KMS-11 (cell line): ENCODE data around the gene CFAP46.

ENCODE experiments used
- H2AFZ ChIP-seq: fragments of 200-600 bp; sonication (generic); 2 replicates; pipeline ENCODE4 v1.6.1; 2016; ENCODE audit warnings: antibody characterized with exemption, mixed run types, low read depth
- H3K27ac ChIP-seq: fragments of 200-600 bp; sonication (generic); 2 replicates; pipeline ENCODE4 v1.6.1; 2016; ENCODE audit warnings: mild to moderate bottlenecking, mixed run types
- H3K27me3 ChIP-seq: fragments of 200-600 bp; sonication (generic); 2 replicates; pipeline ENCODE4 v1.6.1; 2017; ENCODE audit warnings: mild to moderate bottlenecking, low read depth, mixed run types, moderate library complexity; ENCODE audit not compliant: insufficient read depth
- H3K36me3 ChIP-seq: fragments of 200-600 bp; sonication (generic); 2 replicates; pipeline ENCODE4 v1.6.1; 2017; ENCODE audit warnings: mild to moderate bottlenecking, mixed run types; ENCODE audit not compliant: insufficient read depth
- H3K4me1 ChIP-seq: fragments of 200-600 bp; sonication (generic); 2 replicates; pipeline ENCODE4 v1.6.1; 2016; ENCODE audit warnings: mild to moderate bottlenecking, low read depth, mixed run types; ENCODE audit not compliant: poor library complexity, severe bottlenecking
- H3K4me2 ChIP-seq: fragments of 200-600 bp; sonication (generic); 2 replicates; pipeline ENCODE4 v1.7.0; 2016; ENCODE audit warnings: mild to moderate bottlenecking, mixed run types
- H3K4me3 ChIP-seq: fragments of 200-600 bp; sonication (generic); IDR thresholded peaks from 2 replicates; pipeline ENCODE4 v1.6.1; 2017; ENCODE audit warnings: low read depth, low read length, mixed read lengths; ENCODE audit not compliant: insufficient read depth
- H3K79me2 ChIP-seq: fragments of 200-600 bp; sonication (generic); 2 replicates; pipeline ENCODE4 v1.6.1; 2016; ENCODE audit warnings: low read depth, mixed run types; ENCODE audit not compliant: insufficient read depth
- H3K9ac ChIP-seq: fragments of 200-600 bp; sonication (generic); 2 replicates; pipeline ENCODE4 v1.6.1; 2016; ENCODE audit warnings: mild to moderate bottlenecking, mixed run types
- H4K20me1 ChIP-seq: fragments of 200-600 bp; sonication (generic); 2 replicates; pipeline ENCODE4 v1.6.1; 2016; ENCODE audit warnings: mild to moderate bottlenecking, mixed run types; ENCODE audit not compliant: insufficient read depth
- TF ChIP-seq, protein P1 (sequence below): fragments of 200-600 bp; sonication (generic); conservative IDR thresholded peaks from 2 replicates; pipeline ENCODE4 v1.6.1; 2017; ENCODE audit warnings: low read depth, mild to moderate bottlenecking, antibody characterized with exemption, low read length, moderate library complexity, mixed read lengths

CFAP46 gene

DNA sequence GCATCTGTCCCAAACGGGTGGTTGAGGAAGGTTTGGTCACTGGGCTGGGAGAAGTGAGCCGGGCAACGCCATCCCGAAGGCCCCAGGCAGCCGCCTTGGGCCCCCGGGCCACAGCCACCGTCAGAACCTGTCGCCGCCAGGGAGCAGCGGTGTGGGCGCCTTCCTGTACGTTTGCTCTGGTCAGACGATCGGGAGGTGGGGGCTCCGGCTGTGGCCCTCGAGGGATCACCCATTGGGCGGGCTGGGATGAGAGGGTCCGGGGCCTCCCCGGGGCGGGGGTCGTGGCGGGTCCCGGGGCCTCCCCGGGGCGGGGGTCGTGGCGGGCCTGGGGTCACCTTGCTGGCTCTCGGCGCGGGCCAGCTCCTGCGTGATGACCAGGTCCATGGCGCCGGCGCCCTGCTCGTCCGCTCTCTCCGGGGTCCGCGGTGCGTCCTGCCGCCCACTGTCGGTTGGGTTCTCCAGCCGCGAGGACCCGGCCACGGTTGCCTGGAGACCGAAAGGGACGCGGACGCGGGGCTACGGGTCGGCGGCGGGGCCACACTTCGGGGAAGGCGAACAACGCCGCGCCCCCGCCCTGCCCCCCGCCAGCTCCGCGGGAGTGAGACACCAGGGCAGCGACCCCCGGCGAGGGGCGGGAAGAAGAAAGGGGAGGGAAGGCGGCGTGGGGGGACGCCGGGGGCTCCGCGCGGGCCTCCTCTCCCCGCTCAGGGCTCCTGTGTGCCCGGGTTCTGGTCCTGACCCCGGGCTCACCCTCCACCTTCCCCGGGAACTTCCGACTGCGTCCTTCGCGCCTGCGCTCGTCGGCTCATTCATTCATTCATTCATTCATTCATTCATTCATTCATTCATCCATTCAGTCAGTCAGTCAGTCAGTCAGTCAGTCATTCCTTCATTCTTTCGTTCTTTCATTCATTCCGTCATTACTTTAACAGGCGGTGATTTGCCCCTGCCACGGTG is at the start of gene CFAP46:
TSS of gene CFAP46 (minus strand) at position 470 of the 957 bp plus-strand sequence. CDS start at position 384, 86 bp downstream.
- Histone ChIP-seq H2AFZ (no peak within 1 kb of the TSS), H3K27ac (no peak within 1 kb of the TSS), H3K36me3 (no peaks in the 10 kb centered on the region), H3K79me2 (no peaks in the 10 kb centered on the region), H4K20me1 (no peaks in the 10 kb centered on the region), H3K4me2 (no peak within 1 kb of the TSS), H3K27me3 (peaks cover 47% of the 10 kb centered on the region), H3K4me3 (no peak within 1 kb of the TSS), H3K9ac (no peak within 1 kb of the TSS), H3K4me1 (no peaks in the 10 kb centered on the region)
- TF ChIP-seq, protein P1, sequence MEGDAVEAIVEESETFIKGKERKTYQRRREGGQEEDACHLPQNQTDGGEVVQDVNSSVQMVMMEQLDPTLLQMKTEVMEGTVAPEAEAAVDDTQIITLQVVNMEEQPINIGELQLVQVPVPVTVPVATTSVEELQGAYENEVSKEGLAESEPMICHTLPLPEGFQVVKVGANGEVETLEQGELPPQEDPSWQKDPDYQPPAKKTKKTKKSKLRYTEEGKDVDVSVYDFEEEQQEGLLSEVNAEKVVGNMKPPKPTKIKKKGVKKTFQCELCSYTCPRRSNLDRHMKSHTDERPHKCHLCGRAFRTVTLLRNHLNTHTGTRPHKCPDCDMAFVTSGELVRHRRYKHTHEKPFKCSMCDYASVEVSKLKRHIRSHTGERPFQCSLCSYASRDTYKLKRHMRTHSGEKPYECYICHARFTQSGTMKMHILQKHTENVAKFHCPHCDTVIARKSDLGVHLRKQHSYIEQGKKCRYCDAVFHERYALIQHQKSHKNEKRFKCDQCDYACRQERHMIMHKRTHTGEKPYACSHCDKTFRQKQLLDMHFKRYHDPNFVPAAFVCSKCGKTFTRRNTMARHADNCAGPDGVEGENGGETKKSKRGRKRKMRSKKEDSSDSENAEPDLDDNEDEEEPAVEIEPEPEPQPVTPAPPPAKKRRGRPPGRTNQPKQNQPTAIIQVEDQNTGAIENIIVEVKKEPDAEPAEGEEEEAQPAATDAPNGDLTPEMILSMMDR, result no peak

DNA sequence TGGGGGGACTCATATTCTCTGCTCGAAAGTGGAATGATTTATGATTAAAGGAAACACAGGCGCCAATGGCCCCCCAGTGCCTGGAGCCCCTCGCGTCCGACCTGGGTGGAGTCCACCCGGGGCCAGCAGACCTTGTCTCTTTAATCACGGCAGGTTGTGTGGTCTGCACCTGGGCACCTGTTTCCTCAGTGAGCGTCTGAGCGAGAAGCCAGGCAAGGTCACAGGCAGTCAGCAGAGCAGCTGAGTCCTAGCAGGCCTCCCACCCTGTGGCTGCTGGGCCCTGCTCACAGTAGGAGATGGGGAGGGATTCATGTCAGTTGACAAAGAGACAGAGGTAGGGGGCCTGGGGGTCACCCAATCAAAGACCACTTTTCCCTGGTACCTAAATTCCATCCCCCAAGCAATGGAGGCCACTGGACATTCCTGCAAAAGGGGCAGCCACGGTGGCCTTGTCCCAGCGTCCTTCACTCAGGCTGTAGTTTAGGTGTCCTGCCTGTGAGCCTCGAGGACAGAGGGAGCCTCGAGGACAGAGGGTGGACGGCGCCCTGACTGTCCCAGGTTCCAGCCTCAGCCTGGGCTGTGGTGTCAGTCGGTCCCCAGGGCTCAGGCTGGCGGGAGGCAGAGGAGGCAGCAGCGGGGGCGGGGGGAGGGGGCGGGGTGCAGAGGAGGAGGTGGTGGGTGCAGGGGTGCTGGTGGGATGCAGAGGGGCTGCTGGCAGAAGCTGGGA is 49.5 kb upstream of the CFAP46 start:
- Histone ChIP-seq H3K9ac (no peak overlapping the region), H3K79me2 (no peaks in the 10 kb centered on the region), H3K4me1 (no peaks in the 10 kb centered on the region), H3K27me3 (peaks cover 17% of the 10 kb centered on the region; the same call in 1 of the 2 replicates), H3K27ac (no peak overlapping the region), H2AFZ (no peak overlapping the region), H3K36me3 (no peaks in the 10 kb centered on the region), H4K20me1 (no peaks in the 10 kb centered on the region), H3K4me3 (no peak overlapping the region), H3K4me2 (no peak overlapping the region)
- TF ChIP-seq, protein P1, result no peak

DNA sequence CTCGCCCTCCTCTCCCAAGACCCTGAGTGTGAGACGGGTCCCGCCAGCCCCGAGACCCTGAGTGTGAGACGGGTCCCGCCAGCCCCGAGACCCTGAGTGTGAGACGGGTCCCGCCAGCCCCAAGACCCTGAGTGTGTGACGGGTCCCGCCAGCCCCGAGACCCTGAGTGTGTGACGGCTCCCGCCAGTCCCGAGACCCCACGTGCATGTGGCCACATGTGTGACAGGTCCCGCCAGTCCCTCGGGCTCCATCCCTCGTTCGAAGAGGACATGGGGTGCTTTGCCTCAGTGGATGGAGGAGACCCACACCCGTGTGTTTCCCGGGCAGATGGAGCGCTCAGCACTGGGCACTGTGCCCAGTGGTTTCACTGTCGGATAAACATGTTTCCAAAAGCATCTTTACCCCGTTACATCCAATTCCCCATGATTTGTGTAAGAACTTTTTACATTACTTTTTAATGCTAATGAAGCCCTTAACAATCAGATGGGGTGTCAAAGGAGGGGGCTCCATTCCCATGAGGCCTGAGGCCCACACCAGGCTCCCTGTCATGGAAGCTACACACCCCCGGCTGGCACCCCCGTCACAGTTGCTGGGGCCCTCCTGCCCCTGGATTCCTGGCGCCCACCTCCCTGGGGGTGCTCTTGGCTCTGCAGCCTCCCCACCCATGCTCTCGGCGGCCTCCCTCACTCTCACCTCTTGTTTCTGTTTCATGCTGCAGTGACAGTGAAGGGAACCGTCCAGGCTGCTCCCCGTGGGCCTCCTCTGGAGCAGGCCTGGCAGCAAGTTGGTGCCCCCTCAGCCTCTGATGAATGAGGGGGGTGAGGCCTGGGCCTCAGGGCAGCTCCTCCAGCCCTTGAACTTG is 48.5 kb upstream of the CFAP46 start:
- no peak overlapping the region for H3K27ac ChIP-seq
- no peak overlapping the region for H3K4me3 ChIP-seq
- H3K27me3 ChIP-seq, result peaks cover 15% of the 10 kb centered on the region; the same call in 1 of the 2 replicates
- H3K4me2 ChIP-seq, result no peak overlapping the region
- no peaks in the 10 kb centered on the region for H3K4me1 ChIP-seq
- no peak overlapping the region for H2AFZ ChIP-seq
- no peaks in the 10 kb centered on the region for H4K20me1 ChIP-seq
- TF ChIP-seq, protein P1, result no peak
- H3K36me3 ChIP-seq, result no peaks in the 10 kb centered on the region
- H3K79me2 ChIP-seq, result no peaks in the 10 kb centered on the region
- no peak overlapping the region for H3K9ac ChIP-seq
